Measurements from ENCODE around the gene SEMA5B.

SEMA5B gene

GRCh38 chr3:122943828-122944190 is 83.8 kb downstream of the SEMA5B start:
- DNase-seq (ENCODE audit: low read depth in 1 of 2, low spot score in 1 of 2): no peak
- Histone ChIP-seq H3K27me3 (ENCODE audit: insufficient read depth, poor library complexity, severe bottlenecking) (no peaks in the 10 kb centered on the region), H3K27ac (replicated peaks) (no peak overlapping the region), H3K4me3 (replicated peaks; ENCODE audit: insufficient read depth, low read length) (no peak overlapping the region)
- TF ChIP-seq REST (IDR thresholded peaks at IDR 0.05; ENCODE audit: insufficient replicate concordance, low read depth): no peak
- TF ChIP-seq GABPA (IDR thresholded peaks at IDR 0.05; ENCODE audit: low read depth): no peak
- TF ChIP-seq CTCF (IDR thresholded peaks at IDR 0.05; ENCODE audit: insufficient read depth, low read length): no peak
- no peak for TF ChIP-seq SPI1 (IDR thresholded peaks at IDR 0.05; ENCODE audit: borderline replicate concordance, low read depth)
- no peak for TF ChIP-seq POLR2AphosphoS5 (IDR thresholded peaks at IDR 0.05; ENCODE audit: low read depth)

- no peak overlapping the region for H3K27ac ChIP-seq (replicated peaks)
- DNase-seq (ENCODE audit: low read depth in 1 of 2, low spot score in 1 of 2): peak in 1 of 2 experiments; percentile 27
- H3K27me3 ChIP-seq (ENCODE audit: insufficient read depth, poor library complexity, severe bottlenecking): no peaks in the 10 kb centered on the region
- no peak overlapping the region for H3K4me3 ChIP-seq (replicated peaks; ENCODE audit: insufficient read depth, low read length)
- TF ChIP-seq REST (IDR thresholded peaks at IDR 0.05; ENCODE audit: insufficient replicate concordance, low read depth) (no peak), POLR2AphosphoS5 (IDR thresholded peaks at IDR 0.05; ENCODE audit: low read depth) (peak; percentile 42), GABPA (IDR thresholded peaks at IDR 0.05; ENCODE audit: low read depth) (no peak), SPI1 (IDR thresholded peaks at IDR 0.05; ENCODE audit: borderline replicate concordance, low read depth) (peak; percentile 37; the same call in 1 of the 2 replicates), CTCF (IDR thresholded peaks at IDR 0.05; ENCODE audit: insufficient read depth, low read length) (peak; percentile 68)
Observed at GRCh38 chr3:122942937-122943827, 84.4 kb downstream of the SEMA5B start.

- TF ChIP-seq GABPA (IDR thresholded peaks at IDR 0.05; ENCODE audit: low read depth) (no peak), POLR2AphosphoS5 (IDR thresholded peaks at IDR 0.05; ENCODE audit: low read depth) (no peak), REST (IDR thresholded peaks at IDR 0.05; ENCODE audit: insufficient replicate concordance, low read depth) (no peak), CTCF (IDR thresholded peaks at IDR 0.05; ENCODE audit: insufficient read depth, low read length) (no peak), SPI1 (IDR thresholded peaks at IDR 0.05; ENCODE audit: borderline replicate concordance, low read depth) (no peak)
- no peak for DNase-seq (ENCODE audit: low read depth in 1 of 2, low spot score in 1 of 2)
- Histone ChIP-seq H3K27me3 (ENCODE audit: insufficient read depth, poor library complexity, severe bottlenecking) (no peaks in the 10 kb centered on the region), H3K27ac (replicated peaks) (no peak overlapping the region), H3K4me3 (replicated peaks; ENCODE audit: insufficient read depth, low read length) (no peak overlapping the region)
Observed at GRCh38 chr3:122942239-122942638, 85.3 kb downstream of the SEMA5B start.

All from HL-60 (cell line).